ENCODE results near the gene LITAF. TPM values are rescaled to one million over a fixed set of nuclear protein-coding genes. Genes with fewer than 3 reads are reported as not detected.
"Not testable (repeated sequence)": the region's sequence is repeated elsewhere in the genome, so short reads cannot be mapped to it uniquely, and the experiment has no call there.

LITAF gene
- total RNA-seq, 1 donor from 2014 or later: 191 TPM

GRCh38 chr16:11621920-11622651, 35.4 kb upstream of the LITAF start:
- no peak for DNase-seq (ENCODE audit: low spot score)

- no peak for DNase-seq (ENCODE audit: low spot score)
Observed at GRCh38 chr16:11621539-11621919, 34.8 kb upstream of the LITAF start.

- no peak for DNase-seq (ENCODE audit: low spot score)
Observed at GRCh38 chr16:11620243-11621003, 33.7 kb upstream of the LITAF start.

GRCh38 chr16:11619327-11619851, 32.7 kb upstream of the LITAF start:
- no peak for DNase-seq (ENCODE audit: low spot score)

- DNase-seq (ENCODE audit: low spot score): no peak
Observed at GRCh38 chr16:11618107-11618717, 31.5 kb upstream of the LITAF start.

GRCh38 chr16:11615748-11616447, 29.2 kb upstream of the LITAF start:
- no peak for DNase-seq (ENCODE audit: low spot score)

GRCh38 chr16:11614587-11615175, 28.0 kb upstream of the LITAF start:
- no peak for DNase-seq (ENCODE audit: low spot score)

GRCh38 chr16:11613381-11614303, 26.9 kb upstream of the LITAF start:
- DNase-seq (ENCODE audit: low spot score): no peak

- no peak for DNase-seq (ENCODE audit: low spot score)
Observed at GRCh38 chr16:11612665-11613025, 25.9 kb upstream of the LITAF start.

- DNase-seq (ENCODE audit: low spot score): no peak
Observed at GRCh38 chr16:11611871-11612664, 25.3 kb upstream of the LITAF start.

- DNase-seq (ENCODE audit: low spot score): no peak
Observed at GRCh38 chr16:11610580-11610979, 23.9 kb upstream of the LITAF start.

GRCh38 chr16:11610121-11610505, 23.4 kb upstream of the LITAF start:
- no peak for DNase-seq (ENCODE audit: low spot score)

GRCh38 chr16:11609474-11610120, 22.9 kb upstream of the LITAF start:
- no peak for DNase-seq (ENCODE audit: low spot score)

GRCh38 chr16:11605891-11606290, 19.2 kb upstream of the LITAF start:
- no peak for DNase-seq (ENCODE audit: low spot score)

GRCh38 chr16:11605564-11605886, 18.8 kb upstream of the LITAF start:
- no peak for DNase-seq (ENCODE audit: low spot score)

- DNase-seq (ENCODE audit: low spot score): no peak
Observed at GRCh38 chr16:11604783-11605563, 18.3 kb upstream of the LITAF start.

GRCh38 chr16:11604296-11604695, 17.6 kb upstream of the LITAF start:
- DNase-seq (ENCODE audit: low spot score): not testable (repeated sequence)

GRCh38 chr16:11603331-11603750, 16.6 kb upstream of the LITAF start:
- no peak for DNase-seq (ENCODE audit: low spot score)

Data from mesenteric fat pad (tissue), 1 donor.